ENCODE data around the gene XYLT1. TPM values are rescaled to one million over a fixed set of nuclear protein-coding genes. Genes with fewer than 3 reads are reported as not detected.

XYLT1 gene
- total RNA-seq, 1 donor from 2014 or later = 12.3 TPM

- Mint-ChIP-seq H3K36me3 (ENCODE audit: insufficient read depth) (no peaks in the 10 kb centered on the region), H3K9me3 (ENCODE audit: low read depth) (no peaks in the 10 kb centered on the region), H3K27ac (no peak overlapping the region), H3K4me3 (ENCODE audit: low read depth) (no peak overlapping the region), H3K27me3 (no peaks in the 10 kb centered on the region), H3K4me1 (ENCODE audit: low read depth) (peaks cover 2% of the 10 kb centered on the region)
- TF ChIP-seq, protein P1, sequence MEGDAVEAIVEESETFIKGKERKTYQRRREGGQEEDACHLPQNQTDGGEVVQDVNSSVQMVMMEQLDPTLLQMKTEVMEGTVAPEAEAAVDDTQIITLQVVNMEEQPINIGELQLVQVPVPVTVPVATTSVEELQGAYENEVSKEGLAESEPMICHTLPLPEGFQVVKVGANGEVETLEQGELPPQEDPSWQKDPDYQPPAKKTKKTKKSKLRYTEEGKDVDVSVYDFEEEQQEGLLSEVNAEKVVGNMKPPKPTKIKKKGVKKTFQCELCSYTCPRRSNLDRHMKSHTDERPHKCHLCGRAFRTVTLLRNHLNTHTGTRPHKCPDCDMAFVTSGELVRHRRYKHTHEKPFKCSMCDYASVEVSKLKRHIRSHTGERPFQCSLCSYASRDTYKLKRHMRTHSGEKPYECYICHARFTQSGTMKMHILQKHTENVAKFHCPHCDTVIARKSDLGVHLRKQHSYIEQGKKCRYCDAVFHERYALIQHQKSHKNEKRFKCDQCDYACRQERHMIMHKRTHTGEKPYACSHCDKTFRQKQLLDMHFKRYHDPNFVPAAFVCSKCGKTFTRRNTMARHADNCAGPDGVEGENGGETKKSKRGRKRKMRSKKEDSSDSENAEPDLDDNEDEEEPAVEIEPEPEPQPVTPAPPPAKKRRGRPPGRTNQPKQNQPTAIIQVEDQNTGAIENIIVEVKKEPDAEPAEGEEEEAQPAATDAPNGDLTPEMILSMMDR (IDR thresholded peaks at IDR 0.05; ENCODE audit: unreplicated experiment) = no peak
- no peak for DNase-seq (ENCODE audit: low spot score, unreplicated experiment)
Measured at GRCh38 chr16:17445421-17445820, 25.3 kb downstream of the XYLT1 start.

DNA sequence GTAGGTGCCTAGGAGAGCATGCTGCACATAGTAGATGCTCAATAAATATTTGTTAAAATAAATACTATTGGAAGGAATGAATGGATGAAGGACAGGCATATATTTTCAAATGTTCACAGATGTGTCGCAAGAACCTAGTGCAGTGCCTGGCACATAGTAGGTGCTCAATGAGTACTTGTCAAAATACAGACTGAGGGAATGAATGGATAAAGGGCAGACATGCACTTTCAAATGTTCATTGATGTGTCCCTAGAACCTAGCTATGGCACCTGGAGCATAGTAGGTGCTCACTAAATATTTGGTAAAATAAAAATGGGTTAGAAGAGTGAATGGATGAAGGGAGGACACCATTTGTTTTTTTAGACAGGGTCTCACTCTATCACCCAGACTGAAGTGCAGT, 26.1 kb downstream of the XYLT1 start:
- TF ChIP-seq, protein P1 (IDR thresholded peaks at IDR 0.05; ENCODE audit: unreplicated experiment) = no peak

GRCh38 chr16:17440131-17440530, 30.6 kb downstream of the XYLT1 start:
- Mint-ChIP-seq H3K27ac (no peak overlapping the region), H3K4me1 (ENCODE audit: low read depth) (no peaks in the 10 kb centered on the region), H3K36me3 (ENCODE audit: insufficient read depth) (peaks cover 2% of the 10 kb centered on the region), H3K4me3 (ENCODE audit: low read depth) (no peak overlapping the region), H3K9me3 (ENCODE audit: low read depth) (no peaks in the 10 kb centered on the region), H3K27me3 (no peaks in the 10 kb centered on the region)
- TF ChIP-seq, protein P1 (IDR thresholded peaks at IDR 0.05; ENCODE audit: unreplicated experiment) = no peak
- no peak for DNase-seq (ENCODE audit: low spot score, unreplicated experiment)

More for the DNA sequence above, 26.1 kb downstream of the XYLT1 start:
- no peak overlapping the region for H3K4me3 Mint-ChIP-seq (ENCODE audit: low read depth)
- no peaks in the 10 kb centered on the region for H3K36me3 Mint-ChIP-seq (ENCODE audit: insufficient read depth)
- no peaks in the 10 kb centered on the region for H3K9me3 Mint-ChIP-seq (ENCODE audit: low read depth)
- H3K27ac Mint-ChIP-seq = no peak overlapping the region
- no peak for DNase-seq (ENCODE audit: low spot score, unreplicated experiment)
- H3K4me1 Mint-ChIP-seq (ENCODE audit: low read depth) = peaks cover 2% of the 10 kb centered on the region
- no peaks in the 10 kb centered on the region for H3K27me3 Mint-ChIP-seq

DNA sequence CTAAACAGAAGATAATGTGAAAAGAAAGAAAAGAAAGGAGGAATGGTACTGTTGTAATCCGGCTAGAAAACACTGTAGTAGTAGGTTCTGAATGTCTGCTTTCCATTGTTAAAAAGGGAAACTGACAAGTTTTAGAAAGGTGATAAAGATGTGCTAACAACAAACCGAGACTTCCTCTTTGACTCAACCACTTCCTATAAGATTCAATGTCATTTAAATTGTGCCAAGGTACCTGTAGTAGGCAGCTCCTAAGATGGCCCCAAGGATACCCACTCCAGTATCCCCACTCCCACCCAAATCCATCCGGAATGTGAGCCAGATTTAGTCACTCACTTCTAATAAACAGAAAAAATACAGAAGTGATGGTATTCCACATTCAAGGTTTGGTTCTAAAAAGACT, 31.2 kb downstream of the XYLT1 start:
- Mint-ChIP-seq H3K36me3 (ENCODE audit: insufficient read depth) (peaks cover 2% of the 10 kb centered on the region), H3K27me3 (no peaks in the 10 kb centered on the region), H3K27ac (no peak overlapping the region), H3K9me3 (ENCODE audit: low read depth) (no peaks in the 10 kb centered on the region), H3K4me1 (ENCODE audit: low read depth) (no peaks in the 10 kb centered on the region), H3K4me3 (ENCODE audit: low read depth) (no peak overlapping the region)
- TF ChIP-seq, protein P1 (IDR thresholded peaks at IDR 0.05; ENCODE audit: unreplicated experiment) = no peak
- no peak for DNase-seq (ENCODE audit: low spot score, unreplicated experiment)

- TF ChIP-seq, protein P1 (IDR thresholded peaks at IDR 0.05; ENCODE audit: unreplicated experiment) = no peak
- H3K4me1 Mint-ChIP-seq (ENCODE audit: low read depth) = no peaks in the 10 kb centered on the region
- no peaks in the 10 kb centered on the region for H3K27me3 Mint-ChIP-seq
- H3K36me3 Mint-ChIP-seq (ENCODE audit: insufficient read depth) = peaks cover 2% of the 10 kb centered on the region
- H3K4me3 Mint-ChIP-seq (ENCODE audit: low read depth) = no peak overlapping the region
- H3K27ac Mint-ChIP-seq = no peak overlapping the region
- no peak for DNase-seq (ENCODE audit: low spot score, unreplicated experiment)
- H3K9me3 Mint-ChIP-seq (ENCODE audit: low read depth) = no peaks in the 10 kb centered on the region
Measured at GRCh38 chr16:17437981-17438380, 32.8 kb downstream of the XYLT1 start.
